Astrocyte (in vitro differentiated cells and primary cell): Measurements from ENCODE around the gene LRRC10. TPM values are rescaled to one million over a fixed set of nuclear protein-coding genes. Genes with fewer than 3 reads are reported as not detected.

Experiments
- DNase-seq: peaks from one replicate; pipeline ENCODE4 v3.0.0-alpha.2; 2010; ENCODE audit warnings: low read depth
- FAIRE-seq: peaks from 2 replicates; lab custom pipeline; 2011; peaks lifted over from hg19 to GRCh38; lab: Jason Lieb, UNC
- H2AFZ ChIP-seq: 2 replicates; pipeline ENCODE4 v1.6.0; 2012; ENCODE audit warnings: low read depth, low read length, inconsistent platforms
- H3K27ac ChIP-seq: 2 replicates; pipeline ENCODE4 v1.5.1; 2011; ENCODE audit warnings: low read depth, low read length, inconsistent platforms
- H3K27me3 ChIP-seq: 2 replicates; pipeline ENCODE4 v1.6.0; 2011; ENCODE audit warnings: low read length, inconsistent platforms; ENCODE audit not compliant: insufficient read depth
- H3K36me3 ChIP-seq: 2 replicates; pipeline ENCODE4 v1.5.1; 2011; ENCODE audit warnings: low read length, inconsistent platforms; ENCODE audit not compliant: insufficient read depth
- H3K4me1 ChIP-seq: 2 replicates; pipeline ENCODE4 v1.5.1; 2011; ENCODE audit warnings: low read length, inconsistent platforms; ENCODE audit not compliant: insufficient read depth
- H3K4me2 ChIP-seq: 2 replicates; pipeline ENCODE4 v1.6.0; 2012; ENCODE audit warnings: low read length, inconsistent platforms
- H3K4me3 ChIP-seq: 2 replicates; pipeline ENCODE4 v1.5.1; 2011; ENCODE audit warnings: low read depth, mild to moderate bottlenecking, low read length, inconsistent platforms; ENCODE audit not compliant: insufficient read depth
- H3K79me2 ChIP-seq: 2 replicates; pipeline ENCODE4 v1.6.0; 2012; ENCODE audit warnings: mild to moderate bottlenecking, low read length, inconsistent platforms; ENCODE audit not compliant: insufficient read depth
- H3K9ac ChIP-seq: 2 replicates; pipeline ENCODE4 v1.6.0; 2012; ENCODE audit warnings: mild to moderate bottlenecking, low read length, inconsistent platforms
- H3K9me3 ChIP-seq: 2 replicates; pipeline ENCODE4 v1.5.1; 2012; ENCODE audit warnings: low read depth, mild to moderate bottlenecking, low read length, inconsistent platforms; ENCODE audit not compliant: insufficient read depth
- H4K20me1 ChIP-seq: 2 replicates; pipeline ENCODE4 v1.6.0; 2012; ENCODE audit warnings: low read length, inconsistent platforms; ENCODE audit not compliant: insufficient read depth
- H3K27ac Mint-ChIP-seq: one replicate; pipeline ENCODE4 v1.8.0; 2021; ENCODE audit warnings: mild to moderate bottlenecking, mixed read lengths; ENCODE audit not compliant: unreplicated experiment
- H3K27me3 Mint-ChIP-seq: one replicate; pipeline ENCODE4 v1.8.0; 2021; ENCODE audit warnings: low read depth, mixed read lengths; ENCODE audit not compliant: unreplicated experiment
- H3K36me3 Mint-ChIP-seq: one replicate; pipeline ENCODE4 v1.8.0; 2021; ENCODE audit warnings: low read depth, mixed read lengths; ENCODE audit not compliant: unreplicated experiment
- H3K4me1 Mint-ChIP-seq: one replicate; pipeline ENCODE4 v1.8.0; 2021; ENCODE audit warnings: low read depth, mixed read lengths; ENCODE audit not compliant: unreplicated experiment
- H3K4me3 Mint-ChIP-seq: one replicate; pipeline ENCODE4 v1.8.0; 2021; ENCODE audit warnings: mild to moderate bottlenecking, moderate library complexity, mixed read lengths; ENCODE audit not compliant: unreplicated experiment
- H3K9me3 Mint-ChIP-seq: one replicate; pipeline ENCODE4 v1.8.0; 2021; ENCODE audit warnings: mild to moderate bottlenecking, mixed read lengths; ENCODE audit not compliant: unreplicated experiment
- CTCF ChIP-seq: IDR thresholded peaks from 2 replicates; pipeline ENCODE4 v1.5.1; 2011; ENCODE audit warnings: low read depth, mild to moderate bottlenecking, inconsistent platforms, low read length, moderate library complexity; ENCODE audit not compliant: insufficient read depth
- EZH2 ChIP-seq: IDR thresholded peaks from 2 replicates; pipeline ENCODE4 v1.6.1; 2012; ENCODE audit warnings: mild to moderate bottlenecking, low read length, inconsistent platforms; ENCODE audit not compliant: insufficient read depth
- total RNA-seq: library from RNA; stranded (reverse); gene quantifications from 2 replicates; pipeline ENCODE4 v1.2.1, GENCODE V29; 2021

The LRRC10 gene
- total RNA-seq, 1 donor from 2014 or later, result not detected

- Histone ChIP-seq H2AFZ (no peak overlapping the region), H3K4me1 (no peaks in the 10 kb centered on the region), H3K27ac (no peak overlapping the region), H3K27me3 (peaks cover 3% of the 10 kb centered on the region), H3K9ac (no peak overlapping the region), H4K20me1 (no peaks in the 10 kb centered on the region), H3K79me2 (no peaks in the 10 kb centered on the region), H3K9me3 (no peaks in the 10 kb centered on the region), H3K4me2 (no peak overlapping the region), H3K4me3 (no peak overlapping the region), H3K36me3 (no peaks in the 10 kb centered on the region)
- Mint-ChIP-seq H3K4me1 (no peaks in the 10 kb centered on the region), H3K36me3 (no peaks in the 10 kb centered on the region), H3K27me3 (peaks cover 2% of the 10 kb centered on the region), H3K9me3 (no peaks in the 10 kb centered on the region), H3K27ac (no peak overlapping the region), H3K4me3 (no peak overlapping the region)
- no peak for TF ChIP-seq EZH2
- no peak for TF ChIP-seq CTCF
- FAIRE-seq (no peak), DNase-seq (no peak)
These were observed 16.8 kb upstream of the LRRC10 start for GRCh38 chr12:69627501-69627900.

- DNase-seq, result no peak
These were observed 13.3 kb upstream of the LRRC10 start for GRCh38 chr12:69623970-69624369.

More at GRCh38 chr12:69623970-69624369, 13.3 kb upstream of the LRRC10 start:
- H3K4me2 ChIP-seq, result no peak overlapping the region
- no peaks in the 10 kb centered on the region for H3K36me3 ChIP-seq
- Mint-ChIP-seq H3K4me1 (no peaks in the 10 kb centered on the region), H3K36me3 (no peaks in the 10 kb centered on the region), H3K4me3 (no peak overlapping the region), H3K9me3 (no peaks in the 10 kb centered on the region), H3K27me3 (peaks cover 5% of the 10 kb centered on the region), H3K27ac (no peak overlapping the region)
- H3K27ac ChIP-seq, result no peak overlapping the region
- no peak for FAIRE-seq
- TF ChIP-seq CTCF (no peak), EZH2 (no peak)
- no peak overlapping the region for H3K4me3 ChIP-seq
- H3K79me2 ChIP-seq, result no peaks in the 10 kb centered on the region
- H3K4me1 ChIP-seq, result no peaks in the 10 kb centered on the region
- no peaks in the 10 kb centered on the region for H3K9me3 ChIP-seq
- no peak overlapping the region for H3K9ac ChIP-seq
- H2AFZ ChIP-seq, result no peak overlapping the region
- H3K27me3 ChIP-seq, result peaks cover 3% of the 10 kb centered on the region
- H4K20me1 ChIP-seq, result no peaks in the 10 kb centered on the region
